NCI-H2081 treated with DMSO at 0.1 percent for 48 hours (cell line): ENCODE measurements around the gene GPRASP3.
"Not testable (repeated sequence)": the region's sequence is repeated elsewhere in the genome, so short reads cannot be mapped to it uniquely, and the experiment has no call there.

Experiments used
- DNase-seq: peaks from one replicate; lab custom pipeline; 2025; lab: John Stamatoyannopoulos, UW

GPRASP3 gene

DNA sequence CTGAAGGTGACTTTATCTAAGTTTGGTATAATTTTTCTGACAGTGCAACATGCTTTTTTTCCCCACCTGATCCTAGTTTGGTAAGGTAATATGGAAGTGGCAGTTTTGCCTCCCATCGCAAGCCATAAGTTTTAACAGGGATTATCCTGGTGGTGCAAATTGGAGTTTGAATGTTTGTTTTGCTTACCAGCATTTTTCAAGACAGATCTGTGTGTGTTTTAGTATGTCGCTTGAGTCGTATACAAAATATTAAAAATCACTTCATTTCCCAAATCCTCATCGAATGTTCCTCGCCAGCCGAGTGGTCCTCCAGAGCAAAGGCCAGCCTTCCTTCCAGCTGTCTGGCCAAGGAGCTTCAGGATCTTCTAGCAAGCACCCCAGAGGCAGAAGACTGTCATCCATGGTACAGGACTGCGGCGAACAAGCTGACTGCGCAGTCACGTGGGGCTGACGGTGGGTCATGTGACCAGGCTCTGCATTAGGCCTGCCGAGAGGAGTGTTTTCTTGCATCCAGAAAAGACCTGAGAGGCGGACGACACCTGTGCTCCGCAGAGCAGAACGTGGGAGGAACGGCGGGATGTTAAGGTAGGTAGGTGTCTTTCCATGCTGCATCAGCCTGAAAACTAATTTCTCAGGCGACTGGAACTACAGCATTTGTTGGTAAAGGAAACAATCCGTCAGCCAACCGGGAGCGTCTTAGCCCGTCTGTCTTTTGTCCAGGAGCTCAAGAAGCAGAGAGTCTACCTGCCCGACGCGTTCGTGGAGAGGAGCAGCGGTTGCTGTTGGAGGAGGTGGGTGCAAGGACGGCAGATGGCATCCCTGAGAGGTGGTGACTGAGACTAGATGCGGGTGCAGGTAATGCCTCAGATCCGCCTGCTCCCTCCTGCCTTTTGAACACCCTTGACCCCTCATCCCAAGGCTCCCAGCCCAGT, at the start of gene GPRASP3:
TSS of gene GPRASP3 (plus strand) at position 507 of the 932 bp plus-strand sequence. CDS start 28,253 bp downstream, outside the sequence.
- peak; percentile 7 for DNase-seq

DNA sequence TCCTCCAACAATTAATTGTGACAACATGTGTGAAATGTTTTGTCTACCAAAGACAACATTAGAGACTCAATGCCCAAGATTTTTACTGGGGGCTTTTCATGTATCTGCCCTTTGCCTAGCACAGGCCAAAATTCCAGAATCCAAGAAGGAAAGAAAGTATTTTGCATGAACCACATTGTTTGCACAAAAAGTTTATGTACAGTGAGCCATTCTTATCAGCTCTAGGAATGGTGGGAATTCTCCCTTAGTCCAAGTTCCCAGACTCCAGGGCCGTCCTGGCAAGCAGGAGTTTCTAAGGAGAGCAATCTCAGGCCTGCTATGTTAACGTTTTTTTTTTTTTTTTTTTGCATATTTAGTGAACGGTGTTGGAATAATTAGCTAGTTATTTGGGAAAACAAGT, 47.7 kb upstream of the GPRASP3 start:
- no peak for DNase-seq

DNA sequence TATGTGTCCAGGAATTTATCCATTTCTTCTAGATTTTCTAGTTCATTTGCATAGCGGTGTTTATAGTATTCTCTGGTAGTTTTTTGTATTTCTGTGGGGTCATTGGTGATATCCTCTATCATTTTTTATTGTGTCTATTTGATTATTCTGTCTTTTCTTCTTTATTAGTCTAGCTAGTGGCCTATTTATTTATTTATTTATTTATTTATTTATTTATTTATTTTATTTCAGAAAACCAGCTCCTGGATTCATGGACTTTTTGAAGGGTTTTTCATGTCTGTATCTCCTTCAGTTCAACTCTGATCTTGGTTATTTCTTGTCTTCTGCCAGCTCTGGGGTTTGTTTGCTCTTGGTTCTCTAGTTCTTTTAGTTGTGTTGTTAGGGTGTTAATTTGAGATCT, 43.1 kb upstream of the GPRASP3 start:
- DNase-seq: not testable (repeated sequence)

DNA sequence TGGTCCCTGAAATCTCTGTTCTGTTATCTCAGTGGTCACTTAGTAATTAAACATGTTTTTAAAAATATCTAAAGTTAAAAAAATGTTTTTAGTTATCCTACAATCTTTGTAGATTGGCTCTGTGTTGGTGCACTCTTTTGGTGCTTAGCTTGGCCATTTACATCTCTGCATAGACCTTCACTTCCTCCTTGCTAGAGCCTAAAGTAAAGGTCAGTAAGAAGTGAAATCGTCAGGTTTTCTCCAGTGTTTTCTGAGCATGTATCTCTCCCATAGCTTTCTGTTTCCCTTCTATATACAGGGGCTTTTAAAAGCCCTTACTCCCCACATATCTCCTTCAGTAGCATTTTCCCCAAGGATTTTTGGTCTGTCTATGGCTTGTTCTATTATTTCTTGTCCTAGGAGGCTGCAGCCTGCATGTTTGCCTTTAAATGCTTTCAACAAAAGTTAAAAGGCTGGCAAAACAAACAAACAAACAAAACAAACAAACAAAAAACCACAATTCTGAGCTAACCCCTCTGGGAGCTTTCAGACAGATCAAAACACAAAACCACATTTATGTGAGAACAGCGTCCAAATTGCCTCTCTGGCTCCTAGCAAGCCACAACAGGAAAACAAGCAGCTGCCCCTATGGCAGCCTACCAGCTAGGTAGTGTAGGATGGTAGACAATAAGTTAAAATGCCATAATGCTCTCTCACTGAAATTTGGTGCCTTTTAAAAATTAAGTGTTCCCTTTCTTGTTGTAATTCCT, 35.6 kb upstream of the GPRASP3 start:
- DNase-seq: no peak

- no peak for DNase-seq
These were observed 25.8 kb upstream of the GPRASP3 start for GRCh38 chrX:102694749-102695148.

DNA sequence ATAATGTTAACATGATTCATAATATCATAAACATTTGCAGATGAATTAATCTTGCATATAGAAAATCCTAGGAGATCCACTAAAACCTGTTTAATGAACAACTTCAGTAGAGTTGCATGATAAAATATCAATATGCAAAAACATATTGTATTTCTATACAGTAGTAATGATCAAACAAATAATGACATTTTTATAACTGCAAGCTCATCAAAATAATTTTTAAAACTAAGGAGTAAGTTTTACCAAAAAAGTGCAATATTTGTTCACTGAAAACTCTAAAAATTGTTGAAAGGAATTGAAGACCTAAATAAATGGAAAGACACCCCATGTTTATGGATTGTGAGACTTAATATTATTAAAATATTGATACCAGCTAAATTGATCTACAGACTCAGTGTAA, 24.2 kb upstream of the GPRASP3 start:
- DNase-seq: no peak

GRCh38 chrX:102697494-102697893, 23.0 kb upstream of the GPRASP3 start:
- no peak for DNase-seq

- DNase-seq: no peak
These were observed 11.6 kb upstream of the GPRASP3 start for GRCh38 chrX:102708900-102709299.

DNA sequence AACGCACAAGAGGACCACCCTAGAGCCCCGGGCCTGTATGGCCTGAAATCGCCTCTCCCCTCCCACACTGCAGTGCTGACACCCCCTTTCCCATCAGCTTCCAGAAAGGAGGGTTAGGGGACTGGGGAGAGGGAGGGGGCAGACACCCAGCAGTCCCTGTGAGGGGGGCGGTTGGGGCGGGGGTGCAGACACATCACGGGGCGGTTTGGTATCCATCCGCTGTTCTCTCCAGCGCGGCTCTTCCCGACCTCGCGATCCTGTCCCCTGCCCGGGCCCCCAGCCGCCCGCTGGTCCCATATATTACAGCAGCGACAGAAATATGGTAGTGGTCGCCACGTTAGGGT, 8.7 kb upstream of the GPRASP3 start:
- DNase-seq: no peak

DNA sequence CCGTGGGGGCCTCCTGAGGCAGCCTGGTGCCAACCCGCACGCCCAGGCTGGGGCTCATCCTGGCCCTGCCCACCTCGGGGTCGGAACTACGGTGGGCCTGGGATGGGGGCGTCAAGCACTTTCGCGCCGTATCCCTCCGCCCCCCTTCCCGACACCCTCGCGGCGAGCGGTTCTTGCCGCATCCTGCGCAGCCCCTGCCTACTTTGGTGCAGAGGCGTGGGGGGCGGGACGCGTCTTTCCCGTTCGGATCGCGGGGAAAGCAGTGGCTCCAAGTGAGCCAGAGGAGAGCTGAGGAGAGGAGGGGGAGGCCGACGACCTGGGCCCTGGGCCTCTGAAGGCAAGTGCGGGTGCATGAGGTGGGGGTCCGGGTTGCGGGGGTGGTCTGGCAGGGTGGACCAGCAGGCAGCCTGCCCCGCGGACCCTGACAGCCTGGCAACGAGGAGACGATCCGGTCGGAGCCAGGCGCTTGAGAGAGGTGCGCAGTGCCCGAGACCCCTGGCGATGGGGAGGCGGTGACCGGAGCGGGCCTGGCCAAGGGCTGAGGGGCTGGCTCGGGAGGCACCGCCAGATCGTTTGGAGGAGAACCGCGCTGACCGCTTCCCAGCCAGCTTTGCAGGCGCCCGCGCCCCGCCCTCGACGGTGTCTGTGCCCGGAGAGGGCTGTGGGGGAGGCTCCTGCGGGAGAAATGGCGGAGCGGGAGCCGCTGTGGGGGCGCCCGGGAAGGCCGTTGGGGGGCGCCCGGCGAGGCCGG, 8.2 kb upstream of the GPRASP3 start, which contains the start of gene GPRASP2:
TSS of gene GPRASP2 (plus strand) at position 233 of the 751 bp plus-strand sequence. CDS start 2,422 bp downstream, outside the sequence.
- DNase-seq: no peak

- no peak for DNase-seq
These were observed 7.4 kb upstream of the GPRASP3 start for GRCh38 chrX:102712981-102713625.

GRCh38 chrX:102714994-102715393, 5.5 kb upstream of the GPRASP3 start:
- DNase-seq: no peak

GRCh38 chrX:102715967-102716366, 4.6 kb upstream of the GPRASP3 start:
- no peak for DNase-seq

- DNase-seq: not testable (repeated sequence)
These were observed 595 bp downstream of the GPRASP3 start for GRCh38 chrX:102721169-102721506.

DNA sequence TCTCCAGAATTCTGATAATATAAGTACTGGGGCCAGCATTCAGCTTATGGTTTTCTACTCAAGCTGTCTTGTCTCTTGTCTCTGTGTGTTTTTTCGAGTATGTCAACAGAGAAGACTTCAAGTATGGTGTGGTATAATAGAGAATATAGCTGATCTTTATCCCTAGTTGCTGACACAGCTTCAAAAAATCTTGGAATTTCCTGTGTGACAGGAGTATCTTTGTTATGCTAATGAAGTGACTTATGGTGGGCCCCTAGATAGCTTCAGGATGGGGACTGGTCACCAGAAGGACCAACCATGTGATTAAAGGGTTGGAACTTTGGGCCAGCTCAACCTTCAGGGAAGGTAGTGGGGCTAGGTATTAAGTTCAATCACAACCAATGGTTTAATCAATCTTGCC, 2.9 kb downstream of the GPRASP3 start:
- DNase-seq: no peak

GRCh38 chrX:102727761-102728160, 7.2 kb downstream of the GPRASP3 start:
- DNase-seq: no peak

- no peak for DNase-seq
These were observed 8.1 kb downstream of the GPRASP3 start for GRCh38 chrX:102728646-102729045.

DNA sequence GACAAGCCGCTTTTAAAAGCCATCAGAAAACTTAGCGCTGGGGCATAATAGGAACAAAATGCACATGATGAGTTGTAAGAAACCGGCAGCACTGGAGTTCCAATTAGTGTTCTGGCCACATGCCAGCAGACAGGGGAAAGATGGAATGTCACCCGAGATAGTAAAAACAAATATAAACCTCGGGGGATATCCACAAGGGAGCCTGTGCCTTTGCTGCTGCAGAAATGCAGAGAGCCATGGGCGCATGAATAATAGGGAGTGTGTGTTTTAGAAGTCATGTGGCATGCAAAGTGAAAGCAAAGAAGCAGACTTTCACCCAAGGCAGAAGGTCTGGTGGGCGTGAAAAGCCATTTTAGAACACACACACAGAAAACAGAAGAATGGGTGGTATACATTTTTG, 19.1 kb downstream of the GPRASP3 start:
- DNase-seq: no peak

DNA sequence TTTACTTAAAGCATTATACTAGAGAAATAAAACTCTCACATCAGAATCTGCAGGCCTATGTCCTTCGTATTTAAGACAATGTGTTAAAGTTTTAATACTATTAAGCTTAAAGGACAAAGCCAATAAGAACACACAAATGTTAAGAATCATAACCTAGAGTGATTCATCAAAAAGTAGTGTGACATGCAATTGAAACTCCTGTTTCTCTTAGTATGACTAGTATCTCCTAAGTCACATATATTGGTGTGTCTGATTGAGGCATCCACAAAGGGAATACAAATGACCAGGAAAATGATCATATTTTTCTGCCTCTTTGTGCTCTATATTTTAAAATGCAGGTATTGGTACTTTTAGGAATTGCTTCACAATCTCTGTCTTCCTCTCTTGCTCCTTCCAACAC, 23.8 kb downstream of the GPRASP3 start:
- no peak for DNase-seq

DNA sequence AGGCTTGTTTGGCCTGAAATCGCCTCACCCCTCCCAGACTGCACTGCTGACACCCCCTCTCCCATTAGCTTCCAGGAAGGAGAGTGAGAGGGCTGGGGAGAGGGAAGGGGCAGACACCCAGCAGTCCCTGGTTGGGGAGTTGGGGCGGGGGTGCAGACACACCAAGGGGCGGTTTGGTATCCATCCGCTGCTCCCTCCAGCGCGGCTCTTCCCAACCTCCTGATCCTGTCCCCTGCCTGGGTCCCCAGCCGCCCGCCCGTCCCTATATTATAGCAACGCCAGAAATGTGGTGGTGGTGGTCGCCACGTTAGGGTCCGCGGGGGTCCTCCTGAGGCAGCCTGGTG, 24.9 kb downstream of the GPRASP3 start:
- DNase-seq: no peak

DNA sequence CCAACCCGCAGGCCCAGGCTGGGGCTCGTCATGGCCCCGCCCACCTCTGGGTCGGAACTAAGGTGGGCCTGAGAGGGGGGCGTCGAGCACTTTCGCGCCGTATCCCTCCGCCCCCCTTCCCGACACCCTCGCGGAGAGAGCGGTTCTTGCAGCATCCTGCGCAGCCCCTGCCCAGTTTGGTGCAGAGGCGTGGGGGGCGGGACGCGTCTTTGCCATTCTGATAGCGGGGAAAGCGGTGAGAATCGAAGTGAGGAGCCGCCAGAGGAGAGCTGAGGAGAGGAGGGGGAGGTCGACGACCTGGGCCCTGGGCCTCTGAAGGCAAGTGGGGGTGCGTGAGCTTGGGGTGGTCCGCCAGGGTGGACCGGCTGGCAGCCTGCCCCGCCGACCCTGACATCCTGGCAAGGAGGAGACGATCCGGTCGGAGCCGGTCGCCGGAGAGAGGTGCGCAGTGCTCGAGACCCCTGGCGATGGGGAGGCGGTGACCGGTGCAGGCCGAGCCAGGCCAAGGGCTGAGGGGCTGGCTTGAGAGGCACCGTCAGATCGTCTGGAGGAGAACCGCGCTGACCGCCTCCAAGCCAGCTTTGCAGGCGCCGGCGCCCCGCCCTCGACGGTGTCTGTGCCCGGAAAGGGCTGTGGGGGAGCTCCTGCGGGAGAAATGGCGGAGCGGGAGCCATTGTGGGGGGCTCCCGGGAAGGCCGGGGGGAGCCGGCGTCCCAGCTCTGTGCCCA, 25.5 kb downstream of the GPRASP3 start:
- no peak for DNase-seq
